HepG2 (cell line): ENCODE measurements around the gene APRT. TPM values are rescaled to one million over a fixed set of nuclear protein-coding genes. Genes with fewer than 3 reads are reported as not detected.
A peak's percentile ranks its signal among the peaks of the same experiment; 100 is the strongest.

ENCODE experiments used
- ATAC-seq: fragments of 200-7000 bp; cut with Tn5 transposase; 3 replicates; pipeline ENCODE4 v1.9.1; 2020; ENCODE audit warnings: mild to moderate bottlenecking, moderate library complexity
- BruUV-seq: library from RNA; stranded (reverse); fragments of 400-500 nt; replicated peaks from 2 replicates; lab custom pipeline; 2021; lab: Mats Ljungman, UMichigan
- CTCF ChIA-PET: fragments of 300-600 bp; formaldehyde crosslinking; extraction: SDS; loops from one replicate; lab custom pipeline; 2021; ENCODE audit warnings: low total read pairs, inconsistent platforms, low intra/inter-chr PET ratio; lab: Yijun Ruan, JAX
- POLR2A ChIA-PET: fragments of 350-600 bp; sonication (Branson Sonifier 250); formaldehyde crosslinking; loops from one replicate; lab custom pipeline; 2020; ENCODE audit warnings: antibody characterized with exemption, inconsistent platforms; lab: Yijun Ruan, JAX
- DNase-seq: peaks from one replicate; pipeline ENCODE4 v3.0.0-alpha.2; 2015; ENCODE audit warnings: low spot score
- FAIRE-seq: peaks from 3 replicates; lab custom pipeline; 2011; peaks lifted over from hg19 to GRCh38; lab: Jason Lieb, UNC
- H2AFZ ChIP-seq: one replicate; pipeline ENCODE4 v1.6.1; 2011; ENCODE audit warnings: low read length, inconsistent platforms
- H3K27ac ChIP-seq: fragments of 300-600 bp; 3 replicates; pipeline ENCODE4 v1.8.0; 2011; ENCODE audit warnings: mixed run types, mild to moderate bottlenecking, mixed read lengths, low read length, inconsistent platforms; ENCODE audit not compliant: insufficient read depth; ENCODE audit errors: extremely low read length
- H3K27me3 ChIP-seq, 2 experiments: fragments of 200-600 bp in 1 of 2; 2 replicates in 1 of 2; 3 replicates in 1 of 2; pipeline versions ENCODE4 v1.6.0 to v1.8.0; 2011; ENCODE audit warnings: low read length in 2 of 2, mild to moderate bottlenecking in 2 of 2, moderate library complexity in 2 of 2, inconsistent platforms in 1 of 2; ENCODE audit not compliant: insufficient read depth in 2 of 2, control insufficient read depth in 1 of 2
- H3K36me3 ChIP-seq, 2 experiments: fragments of 200-600 bp in 1 of 2; replicated peaks in 1 of 2; 2 replicates in 1 of 2; 3 replicates in 1 of 2; pipeline versions ENCODE4 v1.5.1 to v1.8.0; 2011; ENCODE audit warnings: low read length in 2 of 2, inconsistent platforms in 1 of 2; ENCODE audit not compliant: insufficient read depth in 2 of 2, control insufficient read depth in 1 of 2
- H3K4me1 ChIP-seq: 2 replicates; pipeline ENCODE4 v1.5.1; 2012; ENCODE audit warnings: low read length, inconsistent platforms; ENCODE audit not compliant: insufficient read depth
- H3K4me2 ChIP-seq: 2 replicates; pipeline ENCODE4 v1.6.0; 2011; ENCODE audit warnings: low read depth, low read length, inconsistent platforms
- H3K4me3 ChIP-seq, 3 experiments: fragments of 200-600 bp in 1 of 3; sonication (generic), shearing (Covaris generic) in 1 of 3; replicated peaks in 1 of 3; 2 replicates each; pipeline ENCODE4 v1.5.1; 2011 to 2016; ENCODE audit warnings: low read length in 3 of 3, inconsistent platforms in 2 of 3, low read depth in 2 of 3, mild to moderate bottlenecking in 2 of 3, control low read depth in 1 of 3, mixed read lengths in 1 of 3; ENCODE audit not compliant: insufficient read depth in 1 of 3
- H3K79me2 ChIP-seq: one replicate; pipeline ENCODE4 v1.6.1; 2011; ENCODE audit warnings: low read length, inconsistent platforms; ENCODE audit not compliant: insufficient read depth
- H3K9ac ChIP-seq: 2 replicates; pipeline ENCODE4 v1.6.0; 2011; ENCODE audit warnings: mild to moderate bottlenecking, low read depth, low read length, inconsistent platforms; ENCODE audit not compliant: insufficient read depth
- H3K9me3 ChIP-seq: 2 replicates; pipeline ENCODE4 v1.5.1; 2012; ENCODE audit warnings: mild to moderate bottlenecking, low read length
- H4K20me1 ChIP-seq: 2 replicates; pipeline ENCODE4 v1.6.0; 2011; ENCODE audit warnings: inconsistent platforms, mild to moderate bottlenecking, low read length, moderate library complexity; ENCODE audit not compliant: insufficient read depth
- AGO2 ChIP-seq: fragments of 200-400 bp; formaldehyde crosslinking; optimal IDR thresholded peaks from 2 replicates; pipeline ENCODE3; 2017; ENCODE audit warnings: mild to moderate bottlenecking, low read depth, low read length, moderate library complexity
- KLF9 ChIP-seq: IDR thresholded peaks from 2 replicates; pipeline ENCODE4 v1.6.1; 2016; ENCODE audit warnings: low read depth
- POLR2AphosphoS5 ChIP-seq: IDR thresholded peaks from 2 replicates; pipeline ENCODE4 v1.6.1; 2012; ENCODE audit warnings: low read depth, low read length
- SKI ChIP-seq: fragments of 450-650 bp; IDR thresholded peaks from one replicate; pipeline ENCODE4 v1.6.1; 2018; ENCODE audit warnings: mild to moderate bottlenecking; ENCODE audit not compliant: partially characterized antibody
- ZFP91 ChIP-seq: sonication (generic); formaldehyde crosslinking; IDR thresholded peaks from 2 replicates; pipeline ENCODE4 v1.9.0; 2022; ENCODE audit warnings: missing genetic modification reagents, mild to moderate bottlenecking, borderline replicate concordance
- WGBS: methylation state at CpG from one replicate; pipeline ENCODE4 v1.1.6; 2017; ENCODE audit warnings: low lambda C conversion rate; 5-methylcytosine and 5-hydroxymethylcytosine counted together
- in situ Hi-C: cut with HindIII; loops from 2 replicates; pipeline ENCODE4 v1.10.0; 2017; ENCODE audit warnings: low pct_unique_long_range_greater_than_20kb; ENCODE audit not compliant: extremely low pct_ligation_motif_present
- intact Hi-C: fragments of 100-400 bp; cut with micrococcal nuclease; formaldehyde crosslinking; loops from one replicate; pipeline ENCODE4 v1.10.0; 2022; ENCODE audit not compliant: unreplicated experiment
- polyA plus RNA-seq, 8 experiments: library from polyadenylated mRNA; depleted of rRNA in 3 of 8; stranded (reverse) in 7 of 8; unstranded in 1 of 8; fragments of >200 nt; fragmentation: Illumina TruSeq in 4 of 8; extraction: Trizol in 4 of 8; gene quantifications; 2 replicates each; pipeline versions ENCODE4 v1.2.1 to v1.2.3, GENCODE V29; 2011 to 2016; ENCODE audit warnings: low read depth in 4 of 8, missing spikeins in 1 of 8, mixed read lengths in 1 of 8; ENCODE audit not compliant: insufficient read depth in 1 of 8
- total RNA-seq, 5 experiments: library from RNA; depleted of rRNA; stranded (reverse); fragments of >200 nt; fragmentation: Illumina TruSeq; extraction: Trizol; gene quantifications; 2 replicates each; pipeline ENCODE4 v1.2.3, GENCODE V29; 2016; ENCODE audit warnings: low read depth in 1 of 5
- TF ChIP-seq, protein P1 (sequence below): sonication (generic); formaldehyde crosslinking; IDR thresholded peaks from 2 replicates; pipeline ENCODE4 v1.4.0; 2020; ENCODE audit warnings: missing genetic modification reagents

The APRT gene
- total and polyA plus RNA-seq, 2 of the 13 experiments (the other 11 are each of a cell fraction or from before 2014, with no cell fraction given), result 155 to 242 TPM

DNA sequence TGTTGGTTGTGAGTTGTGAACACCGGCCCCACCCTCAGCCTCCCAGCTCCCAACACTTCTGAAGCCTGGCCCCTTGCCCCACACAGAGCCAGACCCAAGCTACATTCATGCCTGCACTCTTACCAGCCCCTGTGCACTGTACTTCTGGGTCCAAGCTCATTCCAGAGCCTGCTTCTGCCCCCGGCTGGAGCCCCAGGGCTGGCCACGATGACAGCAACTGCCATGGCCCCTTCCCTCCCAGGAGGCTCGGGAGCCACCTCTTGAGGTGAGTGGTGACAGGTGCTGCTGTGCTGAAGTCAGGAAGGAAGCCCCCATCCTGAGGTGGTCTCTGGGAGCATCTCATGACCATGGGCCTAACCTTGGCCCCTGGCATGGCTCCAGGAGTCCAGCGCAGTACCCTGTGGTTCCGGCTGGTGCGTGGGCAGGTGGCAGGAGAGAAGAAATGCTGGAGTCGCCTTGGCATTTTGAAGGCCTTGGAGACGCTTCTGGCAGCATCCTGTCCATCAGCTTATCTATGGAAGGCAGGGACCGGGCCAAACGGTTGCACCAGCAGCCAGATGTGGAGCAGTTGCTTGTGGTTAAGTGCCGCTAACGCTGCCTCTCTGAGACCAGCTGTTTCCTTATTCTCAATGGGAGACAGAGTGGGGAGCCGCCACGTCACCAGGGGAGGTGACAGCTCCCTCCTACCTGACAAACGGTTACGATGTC is 12.0 kb downstream of the APRT start:
- peak; percentile 6; the same call in 1 of the 3 replicates for ATAC-seq
- Histone ChIP-seq H3K9ac (no peak overlapping the region), H3K27me3 (no peaks in the 10 kb centered on the region), H3K36me3 (no peaks in the 10 kb centered on the region), H3K79me2 (peaks cover 7% of the 10 kb centered on the region), H3K4me2 (no peak overlapping the region), H2AFZ (no peak overlapping the region), H3K4me1 (peaks cover 39% of the 10 kb centered on the region), H3K27ac (no peak overlapping the region), H3K9me3 (no peaks in the 10 kb centered on the region), H3K4me3 (no peak overlapping the region), H4K20me1 (no peaks in the 10 kb centered on the region)
- WGBS, result 72% methylated on average over 14 of the region's 17 CpGs
- in situ Hi-C loops (loop anchor here (5.0 kb wide), 1 partner anchor 42 kb away; no protein-coding TSS in a partner anchor), intact Hi-C loops (no loop called here)
- DNase-seq, result no peak
- ChIA-PET CTCF (no interaction called here), POLR2A (interaction anchor here (1.0 to 2.5 kb wide), 5 partner anchors 11 to 36 kb away, joined by 3 to 11 read pairs (median 3); no protein-coding TSS in a partner anchor)
- no TSS peak for BruUV-seq
- TF ChIP-seq POLR2AphosphoS5 (peak; percentile 19; the same call in 1 of the 2 replicates), SKI (no peak), AGO2 (peak; percentile 58), ZFP91 (CRISPR knock-in tag) (peak; percentile 22; the same call in 1 of the 2 replicates), KLF9 (CRISPR knock-in tag) (no peak)
- TF ChIP-seq, protein P1, sequence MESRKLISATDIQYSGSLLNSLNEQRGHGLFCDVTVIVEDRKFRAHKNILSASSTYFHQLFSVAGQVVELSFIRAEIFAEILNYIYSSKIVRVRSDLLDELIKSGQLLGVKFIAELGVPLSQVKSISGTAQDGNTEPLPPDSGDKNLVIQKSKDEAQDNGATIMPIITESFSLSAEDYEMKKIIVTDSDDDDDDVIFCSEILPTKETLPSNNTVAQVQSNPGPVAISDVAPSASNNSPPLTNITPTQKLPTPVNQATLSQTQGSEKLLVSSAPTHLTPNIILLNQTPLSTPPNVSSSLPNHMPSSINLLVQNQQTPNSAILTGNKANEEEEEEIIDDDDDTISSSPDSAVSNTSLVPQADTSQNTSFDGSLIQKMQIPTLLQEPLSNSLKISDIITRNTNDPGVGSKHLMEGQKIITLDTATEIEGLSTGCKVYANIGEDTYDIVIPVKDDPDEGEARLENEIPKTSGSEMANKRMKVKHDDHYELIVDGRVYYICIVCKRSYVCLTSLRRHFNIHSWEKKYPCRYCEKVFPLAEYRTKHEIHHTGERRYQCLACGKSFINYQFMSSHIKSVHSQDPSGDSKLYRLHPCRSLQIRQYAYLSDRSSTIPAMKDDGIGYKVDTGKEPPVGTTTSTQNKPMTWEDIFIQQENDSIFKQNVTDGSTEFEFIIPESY, result peak; percentile 69
- FAIRE-seq, result no peak
